Esophagus squamous epithelium (tissue), 4 donors: ENCODE data around the gene RAMAC.

Source experiments
- CTCF ChIP-seq, 6 experiments: fragments of 450-650 bp in 4 of 6; fragments of 200-600 bp in 2 of 6; sonication (generic) in 2 of 6; IDR thresholded peaks; one replicate each; pipeline ENCODE4 v1.5.1; 2016 to 2019; ENCODE audit warnings: antibody characterized with exemption in 6 of 6, mild to moderate bottlenecking in 4 of 6, moderate library complexity in 4 of 6
- POLR2A ChIP-seq, 4 donors: fragments of 450-650 bp; IDR thresholded peaks; one replicate each; pipeline ENCODE4 v1.6.1; 2017; ENCODE audit warnings: antibody characterized with exemption in 4 of 4, mild to moderate bottlenecking in 4 of 4, moderate library complexity in 3 of 4

GRCh38 chr15:82950295-82950694 is 35.7 kb upstream of the RAMAC start:
- TF ChIP-seq POLR2A (IDR thresholded peaks at IDR 0.05) = no peak
- TF ChIP-seq CTCF (IDR thresholded peaks at IDR 0.05) = no peak
